Endothelial cell of umbilical vein (primary cell): ENCODE results near the gene NFATC3. TPM values are rescaled to one million over a fixed set of nuclear protein-coding genes. Genes with fewer than 3 reads are reported as not detected.

Source experiments
- BruUV-seq: library from RNA; stranded (reverse); fragments of 400-500 nt; replicated peaks from 2 replicates; lab custom pipeline; 2021; lab: Mats Ljungman, UMichigan
- CTCF ChIA-PET: fragments of 300-600, 350-600 bp; sonication (Branson Sonifier 250); formaldehyde crosslinking; loops from one replicate; lab custom pipeline; 2021; ENCODE audit warnings: antibody characterized with exemption, inconsistent platforms; lab: Charles Lee
- POLR2A ChIA-PET: fragments of 300-600, 350-600 bp; sonication (Branson Sonifier 250); formaldehyde crosslinking; loops from one replicate; lab custom pipeline; 2021; ENCODE audit warnings: antibody characterized with exemption, inconsistent platforms; lab: Charles Lee
- DNase-seq: peaks from one replicate; pipeline ENCODE4 v3.0.0-alpha.2; 2011; ENCODE audit warnings: low read depth, low spot score
- FAIRE-seq: peaks from 2 replicates; lab custom pipeline; 2011; peaks lifted over from hg19 to GRCh38; lab: Jason Lieb, UNC
- H2AFZ ChIP-seq: 2 replicates; pipeline ENCODE4 v1.6.0; 2012; ENCODE audit warnings: low read depth, low read length, control low read depth, inconsistent platforms
- H3K27ac ChIP-seq: 2 replicates; pipeline ENCODE4 v1.5.1; 2011; ENCODE audit warnings: low read depth, mild to moderate bottlenecking, control low read depth, low read length, moderate library complexity; ENCODE audit not compliant: insufficient read depth
- H3K27me3 ChIP-seq, 2 experiments: 2 replicates each; pipeline versions ENCODE4 v1.6.0 to v1.6.1; 2011; ENCODE audit warnings: low read length in 2 of 2, mixed read lengths in 1 of 2; ENCODE audit not compliant: control insufficient read depth in 2 of 2, insufficient read depth in 2 of 2
- H3K36me3 ChIP-seq, 2 experiments: 2 replicates in 1 of 2; 3 replicates in 1 of 2; pipeline ENCODE4 v1.5.1; 2011; ENCODE audit warnings: low read length in 2 of 2, mild to moderate bottlenecking in 1 of 2, moderate library complexity in 1 of 2; ENCODE audit not compliant: control insufficient read depth in 2 of 2, insufficient read depth in 2 of 2; ENCODE audit errors: extremely low read depth in 1 of 2
- H3K4me1 ChIP-seq: 3 replicates; pipeline ENCODE4 v1.5.1; 2011; ENCODE audit warnings: mild to moderate bottlenecking, low read length; ENCODE audit not compliant: control insufficient read depth, insufficient read depth; ENCODE audit errors: extremely low read depth
- H3K4me2 ChIP-seq: 2 replicates; pipeline ENCODE4 v1.6.1; 2011; ENCODE audit warnings: low read length, control low read depth, mixed read lengths; ENCODE audit not compliant: insufficient read depth
- H3K4me3 ChIP-seq, 3 experiments: fragments of 200-600 bp in 1 of 3; sonication (generic), shearing (Covaris generic) in 1 of 3; replicated peaks in 1 of 3; 2 replicates each; pipeline ENCODE4 v1.5.1; 2011 to 2016; ENCODE audit warnings: control low read depth in 3 of 3, low read length in 3 of 3, mild to moderate bottlenecking in 2 of 3, inconsistent platforms in 1 of 3, low read depth in 1 of 3, moderate library complexity in 1 of 3; ENCODE audit not compliant: insufficient read depth in 1 of 3
- H3K79me2 ChIP-seq: 2 replicates; pipeline ENCODE4 v1.6.0; 2012; ENCODE audit warnings: low read length, inconsistent platforms; ENCODE audit not compliant: control insufficient read depth, insufficient read depth
- H3K9ac ChIP-seq: replicated peaks from 2 replicates; pipeline ENCODE3; 2011; ENCODE audit warnings: low read length, control low read depth; ENCODE audit not compliant: insufficient read depth; ENCODE audit errors: extremely low read depth
- H3K9me1 ChIP-seq: replicated peaks from 3 replicates; pipeline ENCODE4 v1.6.0; 2011; ENCODE audit warnings: mild to moderate bottlenecking, low read length; ENCODE audit not compliant: control insufficient read depth, insufficient read depth; ENCODE audit errors: extremely low read depth
- H3K9me3 ChIP-seq: replicated peaks from 2 replicates; pipeline ENCODE4 v1.5.1; 2012; ENCODE audit warnings: low read length, inconsistent platforms; ENCODE audit not compliant: control insufficient read depth, insufficient read depth
- H4K20me1 ChIP-seq: replicated peaks from 2 replicates; pipeline ENCODE3; 2011; ENCODE audit warnings: mild to moderate bottlenecking, low read length; ENCODE audit not compliant: control insufficient read depth, insufficient read depth; ENCODE audit errors: extremely low read depth
- EZH2 ChIP-seq: IDR thresholded peaks from 2 replicates; pipeline ENCODE4 v1.6.1; 2012; ENCODE audit warnings: borderline replicate concordance, low read depth, mild to moderate bottlenecking, moderate library complexity, low read length, inconsistent platforms; ENCODE audit not compliant: severe bottlenecking
- FOS ChIP-seq: IDR thresholded peaks from 2 replicates; pipeline ENCODE4 v1.6.1; 2011; ENCODE audit warnings: mild to moderate bottlenecking, low read length, moderate library complexity, borderline replicate concordance; ENCODE audit not compliant: insufficient read depth
- GATA2 ChIP-seq: IDR thresholded peaks from 2 replicates; pipeline ENCODE4 v1.7.0; 2011; ENCODE audit warnings: low read depth, mild to moderate bottlenecking, moderate library complexity, mixed read lengths, low read length; ENCODE audit not compliant: insufficient read length, insufficient read depth
- JUN ChIP-seq: IDR thresholded peaks from 2 replicates; pipeline ENCODE4 v1.6.1; 2011; ENCODE audit warnings: borderline replicate concordance, low read depth; ENCODE audit not compliant: insufficient read length, insufficient read depth
- MYC ChIP-seq: IDR thresholded peaks from one replicate; pipeline ENCODE4 v1.6.1; 2011; ENCODE audit warnings: mild to moderate bottlenecking, low read depth, low read length
- POLR2A ChIP-seq: IDR thresholded peaks from 2 replicates; pipeline ENCODE4 v1.6.1; 2012; ENCODE audit warnings: low read depth, mild to moderate bottlenecking, control low read depth, low read length
- POLR2AphosphoS5 ChIP-seq: IDR thresholded peaks from 2 replicates; pipeline ENCODE4 v1.6.1; 2012; ENCODE audit warnings: low read depth, mild to moderate bottlenecking, control low read depth, low read length, moderate library complexity; ENCODE audit not compliant: insufficient read depth
- dilution Hi-C: fragments of 300-500 bp; cut with MboI; formaldehyde crosslinking; loops from one replicate; pipeline ENCODE4 v1.15.0; 2019; ENCODE audit warnings: low sequenced_read_pairs; ENCODE audit not compliant: extremely low pct_ligation_motif_present
- intact Hi-C: fragments of 100-400 bp; cut with micrococcal nuclease; formaldehyde crosslinking; loops from one replicate; pipeline ENCODE4 v1.10.0; 2022
- polyA plus RNA-seq, 4 experiments: library from polyadenylated mRNA; depleted of rRNA in 3 of 4; stranded (reverse) in 3 of 4; unstranded in 1 of 4; fragments of >200 nt; gene quantifications; 2 replicates each; pipeline versions ENCODE4 v1.2.1 to v1.2.3, GENCODE V29; 2011 to 2012; ENCODE audit warnings: missing spikeins in 1 of 4
- total RNA-seq: library from RNA; stranded (reverse); gene quantifications from 2 replicates; pipeline ENCODE4 v1.2.3, GENCODE V29; 2021
- TF ChIP-seq, protein P1 (sequence below): IDR thresholded peaks from 2 replicates; pipeline ENCODE4 v1.6.1; 2011; ENCODE audit not compliant: insufficient read depth, insufficient read length
- TF ChIP-seq, protein P2 (sequence below), 2 donors: IDR thresholded peaks; 1 replicate in 1 of 2; 2 replicates in 1 of 2; pipeline ENCODE4 v1.5.1; 2011; ENCODE audit warnings: low read length in 2 of 2, mild to moderate bottlenecking in 2 of 2, moderate library complexity in 2 of 2, control low read depth in 1 of 2, inconsistent platforms in 1 of 2, low read depth in 1 of 2; ENCODE audit not compliant: insufficient read depth in 1 of 2; ENCODE audit errors: extremely low read depth in 1 of 2

The NFATC3 gene
- total and polyA plus RNA-seq, 2 donors (not counting 3 experiments of a cell fraction or from before 2014, with no cell fraction given): 15.6 to 33.1 TPM

DNA sequence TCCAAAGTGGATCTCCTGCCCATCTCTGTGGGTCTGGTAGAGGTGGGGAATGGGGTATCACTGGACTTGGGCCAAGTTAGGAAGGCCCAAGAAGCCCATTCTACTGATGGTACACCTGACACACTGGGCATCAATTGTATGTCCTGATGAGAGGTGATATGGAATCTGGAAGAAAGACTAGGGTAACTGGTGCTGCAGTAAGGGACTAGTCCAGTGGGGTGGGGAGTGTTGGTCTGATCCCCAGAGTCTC is 5.9 kb upstream of the NFATC3 start:
- H3K27me3 ChIP-seq: no peaks in the 10 kb centered on the region
- H3K9ac ChIP-seq: no peak overlapping the region

More for the DNA sequence above, 5.9 kb upstream of the NFATC3 start:
- no peaks in the 10 kb centered on the region for H3K9me1 ChIP-seq
- TF ChIP-seq POLR2A (no peak), JUN (no peak), EZH2 (no peak), FOS (no peak), POLR2AphosphoS5 (no peak), MYC (no peak), GATA2 (no peak)
- TF ChIP-seq, protein P1, sequence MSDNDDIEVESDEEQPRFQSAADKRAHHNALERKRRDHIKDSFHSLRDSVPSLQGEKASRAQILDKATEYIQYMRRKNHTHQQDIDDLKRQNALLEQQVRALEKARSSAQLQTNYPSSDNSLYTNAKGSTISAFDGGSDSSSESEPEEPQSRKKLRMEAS: no peak
- TF ChIP-seq, protein P2, sequence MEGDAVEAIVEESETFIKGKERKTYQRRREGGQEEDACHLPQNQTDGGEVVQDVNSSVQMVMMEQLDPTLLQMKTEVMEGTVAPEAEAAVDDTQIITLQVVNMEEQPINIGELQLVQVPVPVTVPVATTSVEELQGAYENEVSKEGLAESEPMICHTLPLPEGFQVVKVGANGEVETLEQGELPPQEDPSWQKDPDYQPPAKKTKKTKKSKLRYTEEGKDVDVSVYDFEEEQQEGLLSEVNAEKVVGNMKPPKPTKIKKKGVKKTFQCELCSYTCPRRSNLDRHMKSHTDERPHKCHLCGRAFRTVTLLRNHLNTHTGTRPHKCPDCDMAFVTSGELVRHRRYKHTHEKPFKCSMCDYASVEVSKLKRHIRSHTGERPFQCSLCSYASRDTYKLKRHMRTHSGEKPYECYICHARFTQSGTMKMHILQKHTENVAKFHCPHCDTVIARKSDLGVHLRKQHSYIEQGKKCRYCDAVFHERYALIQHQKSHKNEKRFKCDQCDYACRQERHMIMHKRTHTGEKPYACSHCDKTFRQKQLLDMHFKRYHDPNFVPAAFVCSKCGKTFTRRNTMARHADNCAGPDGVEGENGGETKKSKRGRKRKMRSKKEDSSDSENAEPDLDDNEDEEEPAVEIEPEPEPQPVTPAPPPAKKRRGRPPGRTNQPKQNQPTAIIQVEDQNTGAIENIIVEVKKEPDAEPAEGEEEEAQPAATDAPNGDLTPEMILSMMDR (IDR thresholded peaks at IDR 0.05; ENCODE audit: extremely low read depth in 1 of 2, insufficient read depth in 1 of 2, low read depth in 1 of 2, low read length in 2 of 2): no peak
- no peak overlapping the region for H3K4me3 ChIP-seq
- no peak overlapping the region for H3K27ac ChIP-seq
- dilution Hi-C loops: no loop called here
- peaks cover 0 to 16% of the 10 kb centered on the region in 2 experiments for H3K36me3 ChIP-seq
- no peaks in the 10 kb centered on the region for H3K79me2 ChIP-seq
- H3K9me3 ChIP-seq: no peaks in the 10 kb centered on the region
- no peak overlapping the region for H3K4me2 ChIP-seq
- FAIRE-seq: no peak
- H3K4me1 ChIP-seq: peaks cover 21% of the 10 kb centered on the region
- intact Hi-C loops: no loop called here
- DNase-seq: no peak
- BruUV-seq: no TSS peak
- CTCF ChIA-PET: interaction anchor here (1.4 to 1.6 kb wide), 2 partner anchors 15 to 151 kb away, joined by 3 to 7 read pairs; no protein-coding TSS in a partner anchor
- POLR2A ChIA-PET: no interaction called here
- H2AFZ ChIP-seq: no peak overlapping the region
- no peaks in the 10 kb centered on the region for H4K20me1 ChIP-seq
